CD4-positive, alpha-beta T cell treated with Interleukin-1 beta for 1 hour (primary cell): ENCODE data around the gene RNF145.
"Not testable (repeated sequence)": the region's sequence is repeated elsewhere in the genome, so short reads cannot be mapped to it uniquely, and the experiment has no call there.

Experiments used
- DNase-seq, 2 donors: peaks; one replicate each; pipeline ENCODE4 v3.0.0-alpha.2; 2020 to 2022

RNF145 gene, protein sequence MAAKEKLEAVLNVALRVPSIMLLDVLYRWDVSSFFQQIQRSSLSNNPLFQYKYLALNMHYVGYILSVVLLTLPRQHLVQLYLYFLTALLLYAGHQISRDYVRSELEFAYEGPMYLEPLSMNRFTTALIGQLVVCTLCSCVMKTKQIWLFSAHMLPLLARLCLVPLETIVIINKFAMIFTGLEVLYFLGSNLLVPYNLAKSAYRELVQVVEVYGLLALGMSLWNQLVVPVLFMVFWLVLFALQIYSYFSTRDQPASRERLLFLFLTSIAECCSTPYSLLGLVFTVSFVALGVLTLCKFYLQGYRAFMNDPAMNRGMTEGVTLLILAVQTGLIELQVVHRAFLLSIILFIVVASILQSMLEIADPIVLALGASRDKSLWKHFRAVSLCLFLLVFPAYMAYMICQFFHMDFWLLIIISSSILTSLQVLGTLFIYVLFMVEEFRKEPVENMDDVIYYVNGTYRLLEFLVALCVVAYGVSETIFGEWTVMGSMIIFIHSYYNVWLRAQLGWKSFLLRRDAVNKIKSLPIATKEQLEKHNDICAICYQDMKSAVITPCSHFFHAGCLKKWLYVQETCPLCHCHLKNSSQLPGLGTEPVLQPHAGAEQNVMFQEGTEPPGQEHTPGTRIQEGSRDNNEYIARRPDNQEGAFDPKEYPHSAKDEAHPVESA

DNA sequence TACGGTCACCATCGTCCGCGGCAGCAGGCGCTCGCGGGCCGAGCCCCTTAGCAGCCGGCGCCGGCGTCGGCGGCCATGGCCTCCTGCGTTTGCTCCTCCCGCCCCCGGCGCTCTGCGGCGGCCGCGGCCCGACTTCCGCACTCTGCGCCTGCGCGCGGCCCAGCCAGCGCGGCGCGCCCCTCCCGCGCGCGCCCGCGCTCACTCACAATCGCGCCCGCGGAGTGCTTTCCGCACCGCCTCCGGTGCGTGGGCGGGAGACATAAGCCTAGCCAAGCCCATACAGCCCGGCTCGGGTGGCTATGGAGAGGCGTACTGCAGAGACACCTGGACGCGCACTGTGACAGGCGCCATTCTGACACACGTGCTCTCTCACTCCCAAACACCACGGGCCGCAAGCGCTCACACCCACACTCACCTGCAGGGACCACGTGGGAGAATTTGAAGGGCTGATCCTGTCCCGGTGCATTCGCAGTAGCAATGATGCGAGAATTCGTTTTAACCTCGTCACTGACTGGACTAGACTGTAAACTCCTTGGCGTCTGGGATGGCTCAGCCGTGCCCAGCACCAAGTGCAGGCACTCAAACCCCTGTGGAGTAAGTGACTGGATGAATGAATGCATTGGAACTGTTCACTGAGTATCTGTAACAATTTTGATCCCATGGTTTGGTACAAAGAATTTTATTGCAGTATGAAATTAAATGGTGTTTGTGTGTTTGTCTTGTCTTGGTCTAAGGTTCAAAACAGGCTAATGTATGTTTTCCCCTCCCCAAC, at the start of gene RNF145:
Gene RNF145 (minus strand): TSS at position 116 of the 772 bp plus-strand sequence. CDS start 5,936 bp downstream, outside the sequence.
- peak; percentile 94 to 95 for DNase-seq

DNA sequence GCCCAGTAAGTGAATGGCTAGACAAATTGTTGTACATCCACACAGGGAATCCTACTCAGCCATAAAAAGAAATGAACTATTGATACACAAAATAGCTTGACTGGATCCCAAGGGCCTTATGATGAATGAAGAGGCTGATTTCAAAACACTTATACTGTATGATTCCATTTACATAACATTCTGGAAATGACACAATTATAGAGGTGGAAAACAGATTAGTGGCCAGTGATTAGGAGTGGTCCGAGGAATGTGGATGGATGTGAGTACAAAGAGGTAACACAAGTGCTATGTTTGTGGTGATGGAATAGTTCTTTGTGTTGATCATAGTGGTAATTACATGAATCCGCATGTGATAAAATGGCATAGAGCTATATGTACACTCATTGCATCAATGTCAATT, 49.0 kb upstream of the RNF145 start:
- DNase-seq: no peak

DNA sequence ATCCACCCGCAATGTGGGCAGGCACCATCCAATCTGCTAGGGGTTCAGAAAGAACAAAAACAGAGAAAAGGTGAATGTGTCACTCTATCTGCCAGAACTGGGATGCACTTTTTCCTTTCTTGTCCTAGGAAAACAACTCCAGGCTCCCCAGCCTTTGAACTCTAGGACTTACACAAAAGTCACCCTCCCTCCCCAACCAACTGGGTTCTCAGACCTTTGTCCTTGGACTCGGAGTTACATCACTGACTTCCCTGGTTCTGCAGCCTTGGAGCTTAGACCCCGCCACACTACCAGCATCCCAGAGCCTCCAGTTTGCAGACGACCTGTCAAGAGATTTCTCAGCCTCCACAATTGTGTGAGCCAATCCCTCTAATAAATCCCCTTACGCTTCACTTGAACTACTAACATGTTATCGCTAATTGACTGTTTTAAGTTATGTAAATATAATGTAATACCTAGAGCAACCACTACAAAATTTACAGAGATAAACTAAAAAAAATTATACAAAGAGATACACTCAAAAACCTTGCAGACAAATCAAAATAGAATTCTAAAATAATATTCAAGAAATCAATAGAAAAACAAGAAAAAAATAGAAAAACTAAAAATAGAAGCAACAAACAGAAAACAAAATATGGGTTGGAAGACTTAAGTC, 48.4 kb upstream of the RNF145 start:
- no peak for DNase-seq

DNA sequence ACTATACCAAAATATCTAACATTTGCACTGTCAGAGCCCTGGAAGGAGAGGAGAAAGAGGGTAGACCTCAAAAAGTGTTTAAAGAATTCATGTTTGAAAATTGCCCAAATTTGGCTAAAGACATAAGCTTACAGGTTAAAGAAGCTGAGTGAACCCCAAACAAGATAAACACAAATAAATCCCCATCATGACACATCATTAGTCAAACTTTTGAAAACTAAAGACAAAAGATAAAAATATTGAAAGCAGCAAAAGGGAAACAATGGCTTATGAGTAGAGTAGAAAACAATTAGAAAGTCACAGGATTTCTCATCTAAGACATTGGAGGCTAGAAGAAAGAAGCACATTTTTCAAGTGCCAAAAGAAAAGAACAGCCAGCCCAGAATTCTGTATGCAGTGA, 47.7 kb upstream of the RNF145 start:
- no peak for DNase-seq

DNA sequence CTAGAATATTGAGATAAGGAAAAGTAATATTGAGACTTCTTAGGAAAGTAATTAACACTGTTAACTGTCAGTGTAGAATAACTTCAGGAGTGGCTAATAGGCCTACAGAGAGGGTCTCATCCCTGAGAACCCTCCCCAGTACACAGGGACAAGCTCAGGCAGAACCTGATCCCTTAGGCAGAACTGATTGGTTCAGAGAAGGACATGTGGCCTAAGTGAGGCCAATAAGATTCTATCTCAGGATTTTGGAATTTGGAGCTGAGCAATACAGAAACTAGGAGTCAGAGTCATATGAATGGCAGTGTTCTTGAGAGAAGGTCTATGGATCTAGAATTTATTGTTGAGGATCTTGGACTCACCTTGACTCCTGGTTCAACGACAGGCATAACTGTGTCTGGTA, 42.8 kb upstream of the RNF145 start:
- DNase-seq: no peak

DNA sequence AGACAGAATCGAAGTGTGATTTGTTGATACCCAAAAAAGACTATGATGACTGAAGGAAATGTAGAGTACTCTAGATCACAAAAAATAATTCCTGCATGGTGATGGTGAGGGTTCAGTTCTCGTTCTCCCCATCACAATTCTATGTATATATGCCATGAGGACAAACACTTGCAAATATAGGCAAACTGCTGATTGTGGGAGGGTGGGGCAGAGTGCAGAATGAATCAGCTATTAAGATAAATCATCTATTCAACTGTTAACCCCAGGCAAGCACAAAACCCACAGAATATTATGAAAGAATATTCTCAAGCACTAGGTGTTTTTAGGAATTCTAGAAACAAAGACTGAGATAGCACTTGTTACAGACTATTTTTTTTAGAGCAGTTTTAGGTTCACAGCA, 39.8 kb upstream of the RNF145 start:
- no peak for DNase-seq

DNA sequence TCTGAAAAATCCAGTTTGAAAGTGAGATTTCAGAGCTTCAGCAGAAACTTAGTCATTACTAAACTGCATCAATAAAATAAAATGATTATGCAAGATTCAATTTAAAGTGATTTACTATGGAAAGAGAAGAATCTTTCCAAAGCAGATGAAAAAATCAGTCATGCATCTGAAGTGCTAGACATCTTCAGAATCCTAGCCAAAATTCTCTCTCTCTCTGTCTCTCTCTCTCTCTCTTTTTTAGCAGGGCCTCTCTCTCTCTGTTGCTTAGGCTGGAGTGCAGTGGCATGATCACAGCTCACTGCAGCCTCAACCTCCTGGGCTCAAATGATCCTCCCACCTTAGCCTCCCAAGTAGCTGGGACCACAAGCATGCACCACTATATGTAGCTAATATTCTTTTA, 35.5 kb upstream of the RNF145 start:
- DNase-seq: no peak

DNA sequence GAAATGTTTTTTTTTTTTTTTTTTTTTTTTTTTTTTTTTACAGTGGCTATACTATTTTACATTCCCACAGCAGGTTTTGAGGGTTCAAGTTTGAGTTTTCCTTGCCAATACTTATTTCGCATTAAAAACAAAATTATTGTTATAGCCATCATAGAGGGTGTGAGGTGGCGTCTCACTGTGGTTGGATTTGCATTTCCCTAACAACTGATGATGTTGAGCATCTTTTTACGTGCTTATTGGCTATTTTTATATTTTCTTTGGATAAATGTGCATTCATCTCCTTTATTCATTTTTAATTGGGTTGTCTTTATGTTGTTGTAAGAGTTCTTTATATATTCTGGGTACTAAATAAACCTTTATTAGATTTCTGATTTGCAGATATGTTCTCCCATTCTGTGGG, 34.8 kb upstream of the RNF145 start:
- DNase-seq: no peak

DNA sequence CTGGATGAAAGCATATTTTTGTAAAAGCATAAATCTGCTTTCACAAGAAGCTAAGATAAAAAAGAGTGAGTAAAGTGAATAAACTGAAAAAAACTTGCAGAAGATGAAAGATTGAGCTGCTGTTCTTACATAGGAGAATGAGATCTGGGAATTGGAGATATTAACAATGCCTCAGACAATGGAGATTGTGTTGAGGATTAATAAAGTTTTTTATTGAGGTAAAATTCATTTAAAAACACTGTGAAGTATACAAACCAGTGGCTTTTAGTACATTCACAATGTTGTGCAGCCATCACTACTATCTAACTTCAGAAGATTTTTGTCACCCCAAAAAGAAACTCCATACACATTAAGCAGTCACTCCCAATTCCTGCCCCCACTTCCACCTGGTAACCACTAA, 34.0 kb upstream of the RNF145 start:
- no peak for DNase-seq

DNA sequence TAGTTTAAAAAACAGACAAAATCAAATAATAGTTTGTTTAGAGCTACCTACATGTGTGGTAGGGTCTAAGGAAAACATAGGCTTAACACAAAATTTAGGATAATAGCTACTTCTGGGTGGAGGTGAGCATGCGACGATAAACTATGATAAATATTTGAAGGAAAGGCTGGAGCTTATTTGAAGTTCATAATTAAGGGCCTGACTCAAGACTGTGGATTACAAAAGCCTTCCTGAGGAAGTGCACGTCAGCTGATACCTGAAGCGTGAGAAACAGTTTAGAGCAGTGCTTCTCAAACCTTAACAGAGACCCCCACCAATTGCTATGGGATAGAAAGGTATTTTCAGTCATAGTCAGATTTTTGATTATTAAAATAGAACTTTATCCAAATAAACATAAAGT, 33.3 kb upstream of the RNF145 start:
- no peak for DNase-seq

DNA sequence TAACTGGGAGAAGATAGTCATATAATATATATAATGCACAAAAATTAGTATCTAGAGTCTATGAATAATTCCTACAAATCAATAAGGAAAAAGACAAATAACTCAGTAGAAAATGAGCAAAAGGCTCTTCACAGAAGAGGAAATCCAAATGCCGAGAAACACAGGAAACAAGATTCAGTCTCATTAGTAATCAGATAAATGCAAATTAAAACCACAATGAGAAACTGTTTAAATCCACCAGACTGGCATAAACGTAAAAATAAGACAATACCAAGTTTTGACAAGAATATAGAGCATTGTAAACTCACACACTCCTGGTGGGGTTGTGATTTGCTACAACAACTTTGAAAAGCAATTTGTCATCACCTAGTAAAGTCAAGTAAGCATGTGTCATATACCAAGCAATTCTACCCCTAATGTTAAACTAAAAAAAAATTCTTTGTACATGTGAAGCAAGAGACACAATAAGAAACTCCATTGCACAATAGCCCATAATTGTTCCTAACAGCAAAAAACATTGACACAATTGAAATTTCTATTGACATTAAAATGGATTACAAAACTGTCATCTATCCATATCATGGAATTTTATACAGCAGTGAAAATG, 32.7 kb upstream of the RNF145 start:
- DNase-seq: no peak

DNA sequence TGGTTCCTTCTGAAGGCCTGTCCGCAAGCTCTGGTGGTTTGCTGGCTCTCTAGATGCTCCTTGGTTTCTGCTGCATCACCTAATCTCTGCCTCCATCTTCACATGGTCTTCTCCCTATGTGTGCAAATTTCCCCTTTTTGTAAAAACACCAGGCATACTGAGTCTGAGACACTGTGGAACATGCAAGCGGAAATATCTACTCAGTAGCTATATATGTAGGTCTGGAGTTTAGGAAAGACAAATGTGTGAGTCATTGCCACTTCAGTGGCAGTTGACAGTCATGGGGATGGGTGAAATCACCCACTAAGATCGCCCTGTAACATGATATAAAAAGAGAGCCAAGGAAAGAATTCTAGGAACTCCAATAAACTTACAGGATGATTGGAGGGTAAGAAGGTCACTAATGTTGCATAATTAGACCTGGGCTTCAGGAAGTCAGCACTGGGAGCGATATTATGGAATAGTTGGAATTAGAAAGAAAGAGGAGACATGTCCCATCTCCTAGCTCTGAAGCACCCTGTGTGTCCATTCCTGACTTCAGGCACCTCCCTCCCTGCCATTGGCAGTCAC, 31.0 kb upstream of the RNF145 start:
- DNase-seq: no peak

DNA sequence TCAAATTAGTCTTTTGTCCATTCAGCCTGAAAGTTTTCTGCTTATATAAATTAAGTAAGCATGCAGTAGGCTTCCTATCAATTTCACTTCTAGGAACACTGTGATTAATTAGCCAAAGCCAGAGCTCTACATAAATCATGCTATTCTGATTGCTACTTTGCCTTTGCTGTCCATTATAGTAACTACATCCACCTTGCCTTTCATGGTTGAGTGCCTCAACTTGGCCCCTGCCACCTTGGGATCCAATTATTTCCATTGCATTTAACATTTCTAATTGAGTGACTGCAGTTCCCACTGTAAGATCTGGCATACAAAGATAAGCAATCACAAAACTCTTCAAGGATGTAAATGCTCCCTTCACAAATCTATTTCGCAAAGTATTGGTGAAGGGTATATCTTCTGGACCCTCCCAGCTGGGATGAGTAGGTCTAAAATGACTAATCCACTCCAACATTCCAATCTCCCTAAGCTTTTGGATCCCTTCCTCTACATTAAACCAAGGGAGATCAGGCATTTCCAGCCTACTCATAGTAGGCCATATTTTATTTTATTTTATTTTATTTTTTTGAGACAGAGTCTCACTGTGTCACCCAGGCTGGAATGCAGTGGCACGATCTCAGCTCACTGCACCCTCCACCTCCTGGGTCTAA, 26.6 kb upstream of the RNF145 start:
- not testable (repeated sequence) for DNase-seq

DNA sequence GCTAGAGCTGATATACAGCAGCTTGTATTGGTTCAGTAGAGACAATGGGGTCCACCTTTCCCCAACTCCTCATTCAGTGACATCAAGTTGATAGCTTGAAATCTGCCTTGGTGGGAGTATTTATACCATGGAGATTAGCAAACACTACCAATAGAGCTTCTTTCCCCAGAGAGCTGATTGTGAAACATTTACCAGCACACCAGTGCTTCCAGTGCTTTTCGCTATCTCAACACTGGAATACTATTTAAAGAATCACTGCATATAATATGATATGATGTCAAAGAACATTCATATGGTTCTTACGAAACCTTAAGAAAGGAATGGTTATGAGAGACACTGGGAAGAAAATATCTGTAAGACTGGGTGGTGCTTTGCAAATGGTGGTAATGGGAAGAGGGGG, 21.8 kb upstream of the RNF145 start:
- no peak for DNase-seq

DNA sequence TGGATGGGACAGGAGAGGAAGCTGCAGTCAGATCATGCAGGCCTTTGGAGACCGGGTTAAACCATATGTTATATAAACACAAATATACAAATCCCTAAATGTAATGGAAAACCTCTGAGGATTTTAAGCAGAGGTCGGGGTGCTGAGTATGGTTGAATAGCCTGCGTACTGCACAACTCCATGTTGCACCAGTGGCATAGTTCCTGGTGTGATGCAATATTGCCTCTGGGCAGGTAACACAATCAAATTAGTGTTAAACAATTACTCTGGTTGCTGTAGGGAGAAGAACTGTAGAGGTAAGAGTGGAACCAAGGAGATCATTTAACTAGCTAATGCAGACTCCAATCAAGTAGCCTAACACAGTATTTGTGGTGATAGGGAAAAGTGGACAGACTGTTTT, 21.3 kb upstream of the RNF145 start:
- DNase-seq: no peak

DNA sequence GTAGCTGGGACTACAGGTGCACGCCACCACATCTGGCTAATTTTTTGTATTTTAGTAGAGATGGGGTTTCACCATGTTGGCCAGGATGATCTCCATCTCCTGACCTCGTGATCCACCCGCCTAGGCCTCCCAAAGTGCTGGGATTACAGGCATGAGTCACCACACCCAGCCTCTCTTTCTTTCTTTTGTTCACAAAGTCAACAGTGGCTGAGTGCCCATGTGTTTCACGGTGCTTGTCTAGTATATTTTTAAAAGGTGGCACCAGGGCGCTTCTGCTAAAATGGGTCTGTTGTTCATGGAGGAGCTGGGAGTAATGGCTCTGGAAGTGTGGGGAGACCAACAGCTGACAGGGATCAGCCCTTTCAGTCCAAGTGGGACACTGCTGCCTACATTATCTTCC, 18.7 kb upstream of the RNF145 start:
- DNase-seq: not testable (repeated sequence)

DNA sequence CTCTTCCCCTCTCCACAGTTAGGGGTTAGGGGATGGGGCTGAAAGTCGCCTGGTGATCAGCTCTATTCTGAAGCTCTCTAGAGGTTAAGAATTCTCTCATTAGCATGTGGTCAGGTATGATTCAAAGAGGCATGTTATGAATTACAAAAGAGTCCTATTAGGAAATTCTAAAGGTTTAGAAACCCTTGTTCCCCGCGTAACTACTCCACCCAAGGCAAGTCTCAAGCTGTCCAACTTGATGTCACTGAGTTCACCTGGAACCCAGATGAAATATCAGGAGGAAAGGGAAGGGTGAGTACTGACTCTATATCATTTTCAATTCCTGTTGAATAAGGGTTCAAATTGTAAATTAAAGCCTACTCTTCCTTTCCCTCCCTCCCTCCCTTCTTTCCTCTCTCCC, 18.1 kb upstream of the RNF145 start:
- DNase-seq: no peak

DNA sequence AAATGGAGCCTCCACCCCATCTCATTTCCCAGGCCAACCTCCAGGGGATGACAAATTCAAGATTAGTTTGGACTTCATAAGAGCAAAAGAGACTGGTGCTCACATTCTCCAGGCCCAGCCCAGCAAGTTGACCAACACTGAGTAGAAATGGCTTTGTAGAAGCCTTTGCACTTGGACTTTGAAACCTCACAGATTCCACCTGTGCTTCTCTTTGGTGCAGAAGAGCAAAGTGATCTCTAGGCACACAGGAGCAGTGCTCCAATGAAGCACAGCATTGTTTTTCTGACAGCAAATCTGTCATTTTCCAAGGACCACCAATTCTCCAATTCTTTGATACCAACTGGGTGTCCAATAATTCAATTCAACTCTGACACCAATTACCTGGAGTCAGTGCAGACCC, 17.1 kb upstream of the RNF145 start:
- no peak for DNase-seq

DNA sequence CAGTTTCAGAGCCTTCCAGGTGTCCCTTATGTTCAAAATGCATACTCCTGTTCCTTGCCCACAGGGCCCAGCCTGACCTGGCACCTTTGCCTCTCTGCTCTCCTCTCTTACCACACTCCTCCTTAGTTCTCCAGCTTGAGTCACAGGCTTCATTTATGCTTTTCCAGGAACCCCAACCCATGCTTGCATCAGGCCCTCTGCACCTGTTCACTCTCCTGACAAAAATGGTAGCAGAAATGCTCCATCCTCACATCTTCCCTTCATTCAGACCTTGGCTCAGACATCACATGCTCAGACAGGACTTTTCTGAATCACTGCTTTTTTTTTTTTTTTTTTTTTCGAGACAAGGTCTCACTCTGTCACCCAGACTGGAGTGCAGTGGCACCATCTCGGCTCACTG, 15.1 kb upstream of the RNF145 start:
- DNase-seq: no peak

DNA sequence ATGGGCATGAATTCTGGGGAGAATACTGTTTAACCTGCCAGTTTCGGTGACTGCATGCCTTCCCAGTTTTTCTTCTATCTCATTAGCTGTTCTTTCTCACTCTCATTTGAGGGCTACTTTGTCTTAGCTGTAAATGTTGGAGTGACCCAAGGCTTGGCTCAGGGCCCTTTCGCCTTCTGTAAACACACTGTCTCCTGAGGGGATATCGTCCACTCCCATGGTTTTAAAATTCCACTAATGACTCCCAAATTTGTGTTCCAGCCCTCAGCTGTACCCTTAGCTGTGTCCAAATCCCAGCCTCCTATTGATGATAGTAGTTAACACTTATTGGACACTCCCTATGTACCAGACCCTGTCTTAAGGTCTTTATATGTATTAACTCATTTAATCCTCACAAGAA, 14.1 kb upstream of the RNF145 start:
- no peak for DNase-seq

DNA sequence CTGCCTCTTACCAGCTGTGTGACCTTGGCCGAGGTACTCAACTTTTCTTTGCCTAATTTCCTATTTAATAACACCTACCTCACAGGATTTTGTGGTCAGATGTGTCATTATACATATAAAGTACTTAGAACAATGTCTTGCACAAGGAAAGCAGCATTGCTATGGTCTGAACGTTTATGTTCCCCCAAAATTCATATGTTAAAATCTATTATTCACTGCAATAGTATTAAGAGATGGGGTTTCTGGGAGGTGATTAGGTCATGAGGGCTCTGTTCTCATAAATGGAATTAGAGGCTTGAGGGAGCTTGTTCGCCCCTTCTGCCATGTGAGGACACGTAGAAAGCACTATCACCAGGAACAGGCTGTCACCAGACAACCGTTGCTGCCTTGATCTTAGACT, 10.9 kb upstream of the RNF145 start:
- DNase-seq: no peak

DNA sequence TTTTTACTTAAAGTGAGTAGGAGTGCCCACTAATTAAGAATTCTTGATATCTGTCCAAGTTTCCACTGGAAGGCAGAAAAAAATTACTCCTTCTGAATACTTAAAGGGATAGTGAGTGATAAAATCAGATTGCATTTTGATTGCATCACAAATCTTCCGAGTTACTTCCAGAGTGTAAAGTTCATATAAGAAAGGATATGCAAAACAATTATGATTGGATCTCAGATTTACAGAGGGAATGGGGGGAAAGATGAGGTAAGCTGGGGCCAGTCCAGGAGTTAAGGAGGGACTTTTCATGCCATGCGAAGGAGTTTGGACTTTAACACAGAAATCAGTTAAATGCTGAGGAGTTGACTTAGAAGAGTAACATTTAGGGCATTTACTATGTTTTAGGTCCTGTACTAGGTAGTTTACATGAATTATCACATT, 9.3 kb upstream of the RNF145 start:
- DNase-seq: no peak
